IMR-90 (cell line): Measurements from ENCODE around the gene WARS2.

Experiments used
- CHD1 ChIP-seq: IDR thresholded peaks from 2 replicates; pipeline ENCODE4 v1.6.1; 2012; ENCODE audit warnings: low read depth, low read length, improper control_type of control experiment
- FOS ChIP-seq: fragments of 150-350 bp; IDR thresholded peaks from 2 replicates; pipeline ENCODE4 v1.6.1; 2016; ENCODE audit warnings: low read depth, low read length
- POLR2A ChIP-seq: IDR thresholded peaks from 2 replicates; pipeline ENCODE4 v1.6.1; 2012; ENCODE audit warnings: mild to moderate bottlenecking, low read depth, low read length
- RAD21 ChIP-seq: IDR thresholded peaks from 2 replicates; pipeline ENCODE4 v1.6.1; 2012; ENCODE audit warnings: low read length, improper control_type of control experiment
- RCOR1 ChIP-seq: IDR thresholded peaks from 2 replicates; pipeline ENCODE4 v1.6.1; 2012; ENCODE audit warnings: mild to moderate bottlenecking, low read length, improper control_type of control experiment; ENCODE audit not compliant: insufficient replicate concordance
- RFX5 ChIP-seq: IDR thresholded peaks from 2 replicates; pipeline ENCODE4 v1.8.0; 2012; ENCODE audit warnings: low read depth, mild to moderate bottlenecking, low read length, moderate library complexity
- SMC3 ChIP-seq: fragments of 150-350 bp; IDR thresholded peaks from 2 replicates; pipeline ENCODE4 v1.6.1; 2016; ENCODE audit warnings: low read depth, mild to moderate bottlenecking, antibody characterized with exemption, low read length, moderate library complexity
- USF2 ChIP-seq: fragments of 150-350 bp; IDR thresholded peaks from 2 replicates; pipeline ENCODE4 v1.6.1; 2017; ENCODE audit warnings: mild to moderate bottlenecking, antibody characterized with exemption, low read length, low read depth
- TF ChIP-seq, protein P1 (sequence below): conservative IDR thresholded peaks from 2 replicates; pipeline ENCODE4 v1.5.1; 2012; ENCODE audit warnings: mild to moderate bottlenecking, low read depth, low read length, improper control_type of control experiment

- TF ChIP-seq POLR2A (no peak), SMC3 (no peak), USF2 (no peak), FOS (no peak), RAD21 (no peak), CHD1 (no peak), RCOR1 (no peak), RFX5 (no peak)
- TF ChIP-seq, protein P1, sequence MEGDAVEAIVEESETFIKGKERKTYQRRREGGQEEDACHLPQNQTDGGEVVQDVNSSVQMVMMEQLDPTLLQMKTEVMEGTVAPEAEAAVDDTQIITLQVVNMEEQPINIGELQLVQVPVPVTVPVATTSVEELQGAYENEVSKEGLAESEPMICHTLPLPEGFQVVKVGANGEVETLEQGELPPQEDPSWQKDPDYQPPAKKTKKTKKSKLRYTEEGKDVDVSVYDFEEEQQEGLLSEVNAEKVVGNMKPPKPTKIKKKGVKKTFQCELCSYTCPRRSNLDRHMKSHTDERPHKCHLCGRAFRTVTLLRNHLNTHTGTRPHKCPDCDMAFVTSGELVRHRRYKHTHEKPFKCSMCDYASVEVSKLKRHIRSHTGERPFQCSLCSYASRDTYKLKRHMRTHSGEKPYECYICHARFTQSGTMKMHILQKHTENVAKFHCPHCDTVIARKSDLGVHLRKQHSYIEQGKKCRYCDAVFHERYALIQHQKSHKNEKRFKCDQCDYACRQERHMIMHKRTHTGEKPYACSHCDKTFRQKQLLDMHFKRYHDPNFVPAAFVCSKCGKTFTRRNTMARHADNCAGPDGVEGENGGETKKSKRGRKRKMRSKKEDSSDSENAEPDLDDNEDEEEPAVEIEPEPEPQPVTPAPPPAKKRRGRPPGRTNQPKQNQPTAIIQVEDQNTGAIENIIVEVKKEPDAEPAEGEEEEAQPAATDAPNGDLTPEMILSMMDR, result no peak
Measured at GRCh38 chr1:119053917-119054316, 86.5 kb downstream of the WARS2 start.
